Cardiac muscle cell (in vitro differentiated cells and primary cell): Measurements from ENCODE around the gene TRDN. TPM values are rescaled to one million over a fixed set of nuclear protein-coding genes. Genes with fewer than 3 reads are reported as not detected.
"Not testable (repeated sequence)": the region's sequence is repeated elsewhere in the genome, so short reads cannot be mapped to it uniquely, and the experiment has no call there.

Source experiments
- DNase-seq, 2 donors: peaks; one replicate each; pipeline versions ENCODE4 v3.0.0 to v3.0.0-alpha.2; 2010 to 2017; ENCODE audit warnings: low read depth in 1 of 2, low spot score in 1 of 2
- H3K27ac ChIP-seq: fragments of 200-600 bp; sonication (generic); 2 replicates; pipeline ENCODE4 v1.5.1; 2016
- H3K27me3 ChIP-seq: fragments of 200-600 bp; sonication (generic); 2 replicates; pipeline ENCODE4 v1.6.0; 2016; ENCODE audit warnings: control low read depth
- H3K36me3 ChIP-seq: fragments of 200-600 bp; sonication (generic); 2 replicates; pipeline ENCODE4 v1.5.1; 2016; ENCODE audit warnings: control low read depth
- H3K4me1 ChIP-seq: fragments of 200-600 bp; sonication (generic); 2 replicates; pipeline ENCODE4 v1.8.1; 2017; ENCODE audit warnings: low read depth, mild to moderate bottlenecking, mixed run types
- H3K4me3 ChIP-seq: fragments of 200-600 bp; sonication (generic); 2 replicates; pipeline ENCODE4 v1.5.1; 2016; ENCODE audit warnings: mild to moderate bottlenecking
- H3K9me3 ChIP-seq: fragments of 200-600 bp; sonication (generic); 2 replicates; pipeline ENCODE4 v1.5.1; 2017; ENCODE audit warnings: low read depth, mild to moderate bottlenecking, control low read depth
- polyA plus RNA-seq: library from polyadenylated mRNA; unstranded; fragments of >200 nt; fragmentation: Nextera tagmentation; extraction: Ambion mirVana; gene quantifications from 2 replicates; pipeline ENCODE4 v1.2.1, GENCODE V29; 2016
- total RNA-seq: library from RNA; depleted of rRNA; stranded (reverse); fragments of >200 nt; gene quantifications from 2 replicates; pipeline ENCODE4 v1.2.3, GENCODE V29; 2016
- TF ChIP-seq, protein P1 (sequence below): IDR thresholded peaks from 2 replicates; pipeline ENCODE4 v1.5.1; 2012; ENCODE audit warnings: low read depth, mild to moderate bottlenecking, low read length

TRDN gene
- total and polyA plus RNA-seq, 2 experiments from 2014 or later, result 58.0 to 200 TPM

GRCh38 chr6:123589317-123589716, 47.4 kb downstream of the TRDN start:
- H3K4me3 ChIP-seq, result no peak overlapping the region
- H3K4me1 ChIP-seq, result peaks cover 11% of the 10 kb centered on the region
- H3K27me3 ChIP-seq, result no peaks in the 10 kb centered on the region
- H3K36me3 ChIP-seq, result no peaks in the 10 kb centered on the region
- H3K27ac ChIP-seq, result no peak overlapping the region
- TF ChIP-seq, protein P1, sequence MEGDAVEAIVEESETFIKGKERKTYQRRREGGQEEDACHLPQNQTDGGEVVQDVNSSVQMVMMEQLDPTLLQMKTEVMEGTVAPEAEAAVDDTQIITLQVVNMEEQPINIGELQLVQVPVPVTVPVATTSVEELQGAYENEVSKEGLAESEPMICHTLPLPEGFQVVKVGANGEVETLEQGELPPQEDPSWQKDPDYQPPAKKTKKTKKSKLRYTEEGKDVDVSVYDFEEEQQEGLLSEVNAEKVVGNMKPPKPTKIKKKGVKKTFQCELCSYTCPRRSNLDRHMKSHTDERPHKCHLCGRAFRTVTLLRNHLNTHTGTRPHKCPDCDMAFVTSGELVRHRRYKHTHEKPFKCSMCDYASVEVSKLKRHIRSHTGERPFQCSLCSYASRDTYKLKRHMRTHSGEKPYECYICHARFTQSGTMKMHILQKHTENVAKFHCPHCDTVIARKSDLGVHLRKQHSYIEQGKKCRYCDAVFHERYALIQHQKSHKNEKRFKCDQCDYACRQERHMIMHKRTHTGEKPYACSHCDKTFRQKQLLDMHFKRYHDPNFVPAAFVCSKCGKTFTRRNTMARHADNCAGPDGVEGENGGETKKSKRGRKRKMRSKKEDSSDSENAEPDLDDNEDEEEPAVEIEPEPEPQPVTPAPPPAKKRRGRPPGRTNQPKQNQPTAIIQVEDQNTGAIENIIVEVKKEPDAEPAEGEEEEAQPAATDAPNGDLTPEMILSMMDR, result no peak
- H3K9me3 ChIP-seq, result no peaks in the 10 kb centered on the region
- DNase-seq, result no peak

DNA sequence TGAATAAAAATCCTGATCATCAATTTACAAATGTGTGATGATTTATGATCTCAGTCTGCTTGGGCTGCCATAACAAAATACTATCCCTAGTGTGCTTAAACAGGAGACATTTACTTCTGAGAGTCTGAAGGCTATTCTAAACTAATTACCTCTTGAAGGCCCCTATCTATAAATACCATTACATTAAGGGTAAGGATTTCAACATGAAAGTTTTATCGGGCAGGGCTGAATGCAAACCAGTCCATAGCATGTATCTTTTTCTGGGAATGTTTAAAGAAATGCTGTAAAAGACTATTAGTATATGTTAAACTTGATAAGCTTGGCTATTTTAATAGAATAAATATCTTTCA, 48.2 kb downstream of the TRDN start:
- Histone ChIP-seq H3K4me3 (no peak overlapping the region), H3K9me3 (no peaks in the 10 kb centered on the region), H3K4me1 (peaks cover 11% of the 10 kb centered on the region), H3K36me3 (no peaks in the 10 kb centered on the region), H3K27ac (peak overlapping the region; percentile 30), H3K27me3 (no peaks in the 10 kb centered on the region)
- DNase-seq, result no peak
- TF ChIP-seq, protein P1, result no peak

DNA sequence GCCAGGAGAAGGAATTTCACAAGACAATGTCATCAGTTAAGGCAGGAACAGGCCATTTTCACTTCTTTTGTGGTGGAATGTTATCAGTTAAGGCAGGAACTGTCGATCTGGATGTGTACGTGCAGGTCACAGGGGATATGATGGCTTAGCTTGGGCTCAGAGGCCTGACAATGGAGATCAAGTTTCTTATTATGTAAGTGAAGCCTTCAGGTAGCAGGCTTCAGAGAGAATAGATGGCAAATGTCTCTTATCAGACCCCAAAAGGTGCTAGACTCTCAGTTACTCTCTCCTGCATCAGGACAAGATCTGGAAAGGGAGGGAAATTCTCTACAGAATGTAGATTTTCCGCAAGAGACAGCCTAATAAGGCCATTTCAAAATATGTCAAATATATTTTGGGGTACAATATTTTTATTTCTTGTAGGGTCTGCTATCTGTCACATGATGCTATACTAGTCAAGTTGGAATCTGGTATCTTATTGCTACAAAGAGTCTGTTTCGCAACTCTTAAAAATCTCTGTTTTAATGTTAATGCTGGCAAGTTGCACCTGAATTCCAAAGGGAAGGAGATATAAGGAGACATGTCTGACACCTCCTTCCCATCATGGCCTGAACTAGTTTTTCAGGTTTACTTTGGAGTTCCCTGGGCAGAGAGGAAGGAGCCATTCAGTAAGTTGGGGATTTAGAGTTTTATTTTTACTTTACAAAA, 48.8 kb downstream of the TRDN start:
- no peaks in the 10 kb centered on the region for H3K36me3 ChIP-seq
- H3K9me3 ChIP-seq, result no peaks in the 10 kb centered on the region
- H3K4me3 ChIP-seq, result no peak overlapping the region
- no peaks in the 10 kb centered on the region for H3K27me3 ChIP-seq
- peak overlapping the region; percentile 30 for H3K27ac ChIP-seq
- no peak for DNase-seq
- H3K4me1 ChIP-seq, result peaks cover 11% of the 10 kb centered on the region
- TF ChIP-seq, protein P1, result no peak

DNA sequence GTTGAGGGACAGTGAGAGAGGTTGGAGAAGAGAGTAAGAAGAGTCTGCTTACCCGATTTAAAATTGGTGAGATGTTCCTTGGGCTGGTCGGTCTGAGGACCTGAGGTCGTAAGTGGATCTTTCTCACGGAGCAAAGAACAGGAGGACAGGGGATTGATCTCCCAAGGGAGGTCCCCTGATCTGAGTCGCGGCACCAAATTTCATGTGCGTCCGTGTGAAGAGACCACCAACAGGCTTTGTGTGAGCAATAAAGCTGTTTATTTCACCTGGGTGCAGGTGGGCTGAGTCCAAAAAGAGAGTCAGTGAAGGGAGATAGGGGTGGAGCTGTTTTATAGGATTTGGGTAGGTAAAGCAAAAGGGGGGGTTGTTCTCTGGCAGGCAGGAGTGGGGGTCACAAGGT, 49.3 kb downstream of the TRDN start:
- not testable (repeated sequence) for DNase-seq, H3K9me3 ChIP-seq, H3K27me3 ChIP-seq, H3K27ac ChIP-seq, H3K4me3 ChIP-seq, H3K36me3 ChIP-seq
- peaks cover 11% of the 10 kb centered on the region for H3K4me1 ChIP-seq

- Histone ChIP-seq H3K9me3 (no peaks in the 10 kb centered on the region), H3K27ac (no peak overlapping the region)
These were observed 56.4 kb downstream of the TRDN start for GRCh38 chr6:123580331-123580730.

DNA sequence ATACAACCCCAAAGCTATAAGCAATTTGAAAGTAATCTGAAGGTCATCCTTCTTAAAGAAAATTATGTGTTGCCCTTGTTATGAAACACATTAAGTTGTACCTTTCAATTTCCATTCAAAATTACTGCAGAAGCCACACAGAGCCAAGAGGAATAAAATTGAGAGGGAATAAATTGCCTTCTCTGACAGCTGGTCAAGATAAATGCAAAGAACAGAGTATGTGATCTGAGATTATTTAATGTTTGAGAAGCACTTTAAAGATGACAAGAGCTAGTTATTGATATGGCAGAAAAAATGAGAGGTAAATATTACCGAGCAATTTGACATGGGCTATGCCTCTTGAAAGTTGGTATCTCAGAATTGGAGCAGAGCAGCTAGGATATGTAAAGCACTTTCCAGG, 61.6 kb downstream of the TRDN start:
- Histone ChIP-seq H3K4me1 (peaks cover 2% of the 10 kb centered on the region), H3K9me3 (no peaks in the 10 kb centered on the region), H3K27ac (no peak overlapping the region), H3K36me3 (peaks cover 6% of the 10 kb centered on the region), H3K4me3 (no peak overlapping the region), H3K27me3 (no peaks in the 10 kb centered on the region)
- TF ChIP-seq, protein P1, result no peak
- DNase-seq, result no peak

More at GRCh38 chr6:123580331-123580730, 56.4 kb downstream of the TRDN start:
- Histone ChIP-seq H3K27me3 (no peaks in the 10 kb centered on the region), H3K4me3 (no peak overlapping the region), H3K36me3 (peaks cover 4% of the 10 kb centered on the region), H3K4me1 (no peaks in the 10 kb centered on the region)
- TF ChIP-seq, protein P1, result no peak
- DNase-seq, result no peak
